ENCODE data around the gene NDUFB5.

The NDUFB5 gene

GRCh38 chr3:179673523-179673922, 68.9 kb downstream of the NDUFB5 start:
- DNase-seq (ENCODE audit: low spot score): no peak
- no peak overlapping the region for H3K4me3 ChIP-seq
- no peak for TF ChIP-seq CTCF (IDR thresholded peaks at IDR 0.05)
- H3K27ac ChIP-seq: no peak overlapping the region

GRCh38 chr3:179676081-179676480, 71.5 kb downstream of the NDUFB5 start:
- DNase-seq (ENCODE audit: low spot score): no peak
- TF ChIP-seq CTCF (IDR thresholded peaks at IDR 0.05): no peak
- Histone ChIP-seq H3K27ac (no peak overlapping the region), H3K4me3 (no peak overlapping the region)
